Activated CD4-positive, alpha-beta memory T cell treated with anti-CD3 and anti-CD28 coated beads for 36 hours (primary cell): ENCODE measurements around the gene ITGAX. TPM values are rescaled to one million over a fixed set of nuclear protein-coding genes. Genes with fewer than 3 reads are reported as not detected.

Experiments used
- CTCF ChIA-PET: fragments of 350-600 bp; sonication (Branson Sonifier 250); formaldehyde crosslinking; loops from one replicate; lab custom pipeline; 2021; ENCODE audit warnings: antibody characterized with exemption, inconsistent platforms; lab: Charles Lee
- POLR2A ChIA-PET: fragments of 350-600 bp; sonication (Branson Sonifier 250); formaldehyde crosslinking; loops from one replicate; lab custom pipeline; 2021; ENCODE audit warnings: antibody characterized with exemption; lab: Charles Lee
- DNase-seq: peaks from one replicate; pipeline ENCODE4 v3.0.0-alpha.2; 2020
- H3K27ac Mint-ChIP-seq: one replicate; pipeline ENCODE4 v1.8.0; 2021; ENCODE audit warnings: mixed read lengths
- H3K27me3 Mint-ChIP-seq: one replicate; pipeline ENCODE4 v1.8.0; 2021; ENCODE audit warnings: mixed read lengths
- H3K36me3 Mint-ChIP-seq: one replicate; pipeline ENCODE4 v1.8.0; 2021; ENCODE audit warnings: mixed read lengths
- H3K4me1 Mint-ChIP-seq: one replicate; pipeline ENCODE4 v1.8.0; 2021; ENCODE audit warnings: low read depth, mixed read lengths
- H3K4me3 Mint-ChIP-seq: one replicate; pipeline ENCODE4 v1.8.0; 2021; ENCODE audit warnings: mild to moderate bottlenecking, mixed read lengths
- H3K9me3 Mint-ChIP-seq: one replicate; pipeline ENCODE4 v1.8.0; 2021; ENCODE audit warnings: mixed read lengths
- intact Hi-C: fragments of 100-400 bp; cut with micrococcal nuclease; formaldehyde crosslinking; loops from one replicate; pipeline ENCODE4 v1.15.1; 2023
- total RNA-seq, 2 experiments: library from RNA; stranded (reverse); gene quantifications; one replicate each; pipeline ENCODE4 v1.2.3, GENCODE V29; 2021

The ITGAX gene
- total RNA-seq, 2 experiments from 2014 or later = 30.3 to 32.9 TPM

GRCh38 chr16:31420037-31420436 is 65.1 kb downstream of the ITGAX start:
- DNase-seq = peak; percentile 28
- Mint-ChIP-seq H3K27ac (no peak overlapping the region), H3K4me3 (no peak overlapping the region), H3K36me3 (no peaks in the 10 kb centered on the region), H3K27me3 (peaks cover 10% of the 10 kb centered on the region), H3K4me1 (peaks cover 25% of the 10 kb centered on the region), H3K9me3 (no peaks in the 10 kb centered on the region)
- CTCF ChIA-PET = no interaction called here
- POLR2A ChIA-PET = no interaction called here
- intact Hi-C loops = loop anchor here (2.0 kb wide), 1 partner anchor 65 kb away; the partner anchor contains the start of gene ITGAX

GRCh38 chr16:31421587-31421986 is 66.6 kb downstream of the ITGAX start:
- ChIA-PET CTCF (interaction anchor here (0.6 to 0.7 kb wide), 2 partner anchors 20 to 352 kb away, joined by 3 read pairs; no protein-coding TSS in a partner anchor), POLR2A (interaction anchor here (1.4 kb wide), 1 partner anchor 38 kb away, joined by 3 read pairs; the partner anchor contains the start of gene ARMC5)
- intact Hi-C loops = loop anchor here (1.0 to 2.0 kb wide), 3 partner anchors 35 to 448 kb away; partner anchors contain the start of gene ITGAX
- Mint-ChIP-seq H3K27me3 (peaks cover 11% of the 10 kb centered on the region), H3K4me3 (no peak overlapping the region), H3K36me3 (peaks cover 4% of the 10 kb centered on the region), H3K4me1 (peaks cover 25% of the 10 kb centered on the region), H3K9me3 (no peaks in the 10 kb centered on the region), H3K27ac (no peak overlapping the region)
- DNase-seq = peak; percentile 87

- H3K27me3 Mint-ChIP-seq = peaks cover 10% of the 10 kb centered on the region
- POLR2A ChIA-PET = no interaction called here
- CTCF ChIA-PET = no interaction called here
Observed at GRCh38 chr16:31423241-31423640, 68.3 kb downstream of the ITGAX start.

GRCh38 chr16:31423801-31424200 is 68.8 kb downstream of the ITGAX start:
- ChIA-PET CTCF (interaction anchor here (2.0 kb wide), 1 partner anchor 41 kb away, joined by 5 read pairs; no protein-coding TSS in a partner anchor), POLR2A (no interaction called here)
- peaks cover 10% of the 10 kb centered on the region for H3K27me3 Mint-ChIP-seq
- intact Hi-C loops = no loop called here
- DNase-seq = no peak
- no peak overlapping the region for H3K4me3 Mint-ChIP-seq
- no peak overlapping the region for H3K27ac Mint-ChIP-seq
- H3K36me3 Mint-ChIP-seq = peaks cover 4% of the 10 kb centered on the region
- peaks cover 25% of the 10 kb centered on the region for H3K4me1 Mint-ChIP-seq
- H3K9me3 Mint-ChIP-seq = no peaks in the 10 kb centered on the region

More at GRCh38 chr16:31423241-31423640, 68.3 kb downstream of the ITGAX start:
- Mint-ChIP-seq H3K36me3 (peaks cover 4% of the 10 kb centered on the region), H3K4me1 (peaks cover 25% of the 10 kb centered on the region), H3K4me3 (no peak overlapping the region), H3K9me3 (no peaks in the 10 kb centered on the region), H3K27ac (no peak overlapping the region)
- DNase-seq = no peak
- intact Hi-C loops = no loop called here

- H3K9me3 Mint-ChIP-seq = no peaks in the 10 kb centered on the region
- DNase-seq = peak; percentile 70
- no peak overlapping the region for H3K4me3 Mint-ChIP-seq
- H3K27me3 Mint-ChIP-seq = peaks cover 10% of the 10 kb centered on the region
- ChIA-PET CTCF (interaction anchor here (1.6 kb wide), 1 partner anchor 15 kb away, joined by 6 read pairs; the partner anchor contains the start of gene ZNF843), POLR2A (no interaction called here)
- H3K36me3 Mint-ChIP-seq = peaks cover 4% of the 10 kb centered on the region
- no peak overlapping the region for H3K27ac Mint-ChIP-seq
- H3K4me1 Mint-ChIP-seq = peaks cover 12% of the 10 kb centered on the region
- intact Hi-C loops = no loop called here
Observed at GRCh38 chr16:31427441-31428278, 72.7 kb downstream of the ITGAX start.

- Mint-ChIP-seq H3K27ac (no peak within 1 kb of the TSS), H3K4me3 (no peak within 1 kb of the TSS), H3K36me3 (peaks cover 4% of the 10 kb centered on the region), H3K4me1 (peaks cover 8% of the 10 kb centered on the region), H3K27me3 (peaks cover 10% of the 10 kb centered on the region), H3K9me3 (no peaks in the 10 kb centered on the region)
- no peak for DNase-seq
- intact Hi-C loops = no loop called here
- CTCF ChIA-PET = interaction anchor here (1.6 kb wide), 1 partner anchor 15 kb away, joined by 6 read pairs; the partner anchor contains the start of gene ZNF843
- POLR2A ChIA-PET = no interaction called here
Observed at GRCh38 chr16:31428279-31428597, 73.3 kb downstream of the ITGAX start, which contains the start of gene COX6A2. Gene COX6A2 (minus strand): TSS chr16:31428360. CDS start chr16:31428325, 35 bp downstream.

GRCh38 chr16:31428638-31429247 is 73.8 kb downstream of the ITGAX start:
- H3K27me3 Mint-ChIP-seq = peaks cover 6% of the 10 kb centered on the region
- no peaks in the 10 kb centered on the region for H3K9me3 Mint-ChIP-seq
- POLR2A ChIA-PET = no interaction called here
- H3K27ac Mint-ChIP-seq = no peak overlapping the region
- H3K36me3 Mint-ChIP-seq = peaks cover 4% of the 10 kb centered on the region
- peaks cover 5% of the 10 kb centered on the region for H3K4me1 Mint-ChIP-seq
- no peak overlapping the region for H3K4me3 Mint-ChIP-seq
- intact Hi-C loops = no loop called here
- CTCF ChIA-PET = interaction anchor here (1.2 to 1.6 kb wide), 2 partner anchors 14 to 32 kb away, joined by 3 to 6 read pairs; partner anchors contain the start of gene ZNF843
- DNase-seq = no peak

GRCh38 chr16:31429314-31429713 is 74.3 kb downstream of the ITGAX start:
- H3K36me3 Mint-ChIP-seq = peaks cover 4% of the 10 kb centered on the region
- intact Hi-C loops = no loop called here

GRCh38 chr16:31429796-31430195 is 74.8 kb downstream of the ITGAX start:
- Mint-ChIP-seq H3K4me1 (peaks cover 5% of the 10 kb centered on the region), H3K4me3 (no peak overlapping the region), H3K27ac (no peak overlapping the region), H3K9me3 (no peaks in the 10 kb centered on the region), H3K36me3 (peaks cover 4% of the 10 kb centered on the region), H3K27me3 (peaks cover 4% of the 10 kb centered on the region)
- CTCF ChIA-PET = interaction anchor here (0.6 to 1.2 kb wide), 2 partner anchors 31 to 439 kb away, joined by 3 read pairs; no protein-coding TSS in a partner anchor
- POLR2A ChIA-PET = interaction anchor here (1.5 kb wide), 1 partner anchor 13 kb away, joined by 6 read pairs; the partner anchor contains the start of gene ZNF843
- intact Hi-C loops = no loop called here
- no peak for DNase-seq

More at GRCh38 chr16:31429314-31429713, 74.3 kb downstream of the ITGAX start:
- Mint-ChIP-seq H3K4me1 (peaks cover 5% of the 10 kb centered on the region), H3K4me3 (no peak overlapping the region), H3K9me3 (no peaks in the 10 kb centered on the region), H3K27ac (no peak overlapping the region), H3K27me3 (peaks cover 4% of the 10 kb centered on the region)
- CTCF ChIA-PET = interaction anchor here (1.2 to 1.6 kb wide), 2 partner anchors 13 to 31 kb away, joined by 3 to 6 read pairs; partner anchors contain the start of gene ZNF843
- no peak for DNase-seq
- POLR2A ChIA-PET = no interaction called here

DNA sequence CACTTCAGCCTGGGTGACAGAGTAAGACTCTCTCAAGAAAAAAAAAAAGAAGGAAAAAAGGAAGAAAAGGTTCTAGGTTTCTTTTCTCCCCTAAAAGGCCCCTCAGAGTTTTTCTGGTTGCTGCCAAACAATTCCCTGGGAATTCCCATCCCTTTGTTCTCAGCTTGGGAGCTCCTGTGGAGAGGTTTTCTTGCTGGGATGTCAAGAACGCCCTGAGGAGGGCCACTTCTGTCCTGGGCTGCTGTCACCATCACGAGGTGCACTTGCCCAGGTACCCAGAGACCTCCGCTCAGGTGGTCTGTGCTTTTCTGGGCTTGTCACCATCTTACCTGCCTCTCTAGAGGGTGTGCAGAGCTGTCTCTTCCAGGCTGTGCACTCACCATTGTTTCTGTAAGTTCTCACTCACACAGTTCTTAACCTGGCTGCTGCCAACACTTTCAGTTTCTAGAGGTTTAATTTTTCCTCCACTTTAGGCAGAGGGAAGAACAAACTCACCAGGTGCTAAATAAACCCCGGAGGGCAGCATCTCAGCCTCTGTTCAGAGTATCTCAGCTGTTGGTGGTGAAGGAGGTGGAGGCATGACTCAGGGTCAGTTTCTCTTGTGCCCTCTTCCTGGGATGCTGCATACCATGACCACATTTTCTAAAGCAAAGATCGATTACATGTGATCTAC is 75.5 kb downstream of the ITGAX start:
- Mint-ChIP-seq H3K27me3 (peaks cover 4% of the 10 kb centered on the region), H3K9me3 (no peaks in the 10 kb centered on the region), H3K36me3 (peaks cover 4% of the 10 kb centered on the region), H3K4me3 (no peak overlapping the region), H3K4me1 (peaks cover 5% of the 10 kb centered on the region), H3K27ac (peak overlapping the region; percentile 13)
- intact Hi-C loops = no loop called here
- ChIA-PET CTCF (interaction anchor here (0.6 to 2.2 kb wide), 4 partner anchors 12 to 438 kb away, joined by 3 to 11 read pairs (median 3); partner anchors contain the start of gene ZNF843), POLR2A (interaction anchor here (1.5 kb wide), 1 partner anchor 12 kb away, joined by 6 read pairs; the partner anchor contains the start of gene ZNF843)
- no peak for DNase-seq
